ENCODE measurements around the gene PDE4D.

GRCh38 chr5:59621477-59621876 lies 272.0 kb downstream of the PDE4D start:
- TF ChIP-seq ELF4 (IDR thresholded peaks at IDR 0.05) (no peak), SUZ12 (IDR thresholded peaks at IDR 0.05) (no peak), ARNT (IDR thresholded peaks at IDR 0.05) (no peak), SP1 (IDR thresholded peaks at IDR 0.05) (no peak), NFRKB (IDR thresholded peaks at IDR 0.05) (no peak), FOXK2 (IDR thresholded peaks at IDR 0.05) (no peak), LEF1 (IDR thresholded peaks at IDR 0.05; ENCODE audit: borderline replicate concordance) (no peak), TARDBP (IDR thresholded peaks at IDR 0.05) (no peak), BHLHE40 (IDR thresholded peaks at IDR 0.05; ENCODE audit: borderline replicate concordance) (no peak), HDGF (IDR thresholded peaks at IDR 0.05; ENCODE audit: borderline replicate concordance) (no peak), FOXA1 (IDR thresholded peaks at IDR 0.05) (no peak), FOXM1 (IDR thresholded peaks at IDR 0.05; ENCODE audit: borderline replicate concordance) (no peak), PKNOX1 (IDR thresholded peaks at IDR 0.05) (no peak), L3MBTL2 (conservative IDR thresholded peaks at IDR 0.05) (no peak)

All from HEK293T (cell line).